ENCODE data around the gene S100B.

DNA sequence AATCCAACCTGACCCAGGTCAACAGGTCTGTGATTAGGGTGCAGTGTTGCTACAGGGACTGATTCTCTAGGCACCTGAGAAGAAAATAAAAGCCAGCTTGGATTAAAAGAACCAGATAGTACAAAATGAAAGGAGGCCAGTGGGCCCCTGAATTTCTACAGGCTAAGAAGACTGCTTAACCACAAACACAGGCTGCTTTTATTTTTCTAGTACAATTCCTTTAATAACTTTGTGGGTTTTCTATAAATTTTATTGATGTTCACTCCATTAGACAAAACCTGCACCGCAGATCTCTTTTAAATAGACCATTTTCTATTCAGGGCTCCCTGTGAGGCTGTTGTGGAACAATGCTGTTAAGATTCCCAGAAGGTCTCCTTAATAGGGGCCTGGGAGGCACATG is 20.9 kb upstream of the S100B start:
- no peak for TF ChIP-seq POLR2A (IDR thresholded peaks at IDR 0.05)
- TF ChIP-seq, protein P1, sequence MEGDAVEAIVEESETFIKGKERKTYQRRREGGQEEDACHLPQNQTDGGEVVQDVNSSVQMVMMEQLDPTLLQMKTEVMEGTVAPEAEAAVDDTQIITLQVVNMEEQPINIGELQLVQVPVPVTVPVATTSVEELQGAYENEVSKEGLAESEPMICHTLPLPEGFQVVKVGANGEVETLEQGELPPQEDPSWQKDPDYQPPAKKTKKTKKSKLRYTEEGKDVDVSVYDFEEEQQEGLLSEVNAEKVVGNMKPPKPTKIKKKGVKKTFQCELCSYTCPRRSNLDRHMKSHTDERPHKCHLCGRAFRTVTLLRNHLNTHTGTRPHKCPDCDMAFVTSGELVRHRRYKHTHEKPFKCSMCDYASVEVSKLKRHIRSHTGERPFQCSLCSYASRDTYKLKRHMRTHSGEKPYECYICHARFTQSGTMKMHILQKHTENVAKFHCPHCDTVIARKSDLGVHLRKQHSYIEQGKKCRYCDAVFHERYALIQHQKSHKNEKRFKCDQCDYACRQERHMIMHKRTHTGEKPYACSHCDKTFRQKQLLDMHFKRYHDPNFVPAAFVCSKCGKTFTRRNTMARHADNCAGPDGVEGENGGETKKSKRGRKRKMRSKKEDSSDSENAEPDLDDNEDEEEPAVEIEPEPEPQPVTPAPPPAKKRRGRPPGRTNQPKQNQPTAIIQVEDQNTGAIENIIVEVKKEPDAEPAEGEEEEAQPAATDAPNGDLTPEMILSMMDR (IDR thresholded peaks at IDR 0.05) = no peak
